ENCODE measurements around the gene ADA.

Gene ADA

DNA sequence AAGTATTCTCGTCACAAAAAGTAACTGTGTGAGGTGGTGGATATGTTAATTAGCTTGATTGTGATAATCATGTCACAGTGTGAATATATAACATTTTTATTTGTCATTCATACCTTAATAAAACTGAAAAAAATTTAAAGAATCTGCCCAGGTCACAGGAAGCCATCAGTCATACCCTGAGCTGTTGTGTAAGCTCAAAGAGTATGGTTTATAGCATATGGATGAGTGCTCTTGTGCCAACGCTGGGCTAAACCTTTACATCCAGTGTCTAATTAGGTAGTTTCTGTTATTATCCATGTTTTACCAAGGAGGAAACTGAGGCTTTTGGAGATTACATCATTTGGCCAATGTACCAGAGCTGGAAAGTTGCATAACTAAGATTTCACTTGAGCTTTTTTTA, 57.7 kb downstream of the ADA start:
- H3K4me3 ChIP-seq (replicated peaks; ENCODE audit: insufficient read depth, low read length): no peak overlapping the region
- no peaks in the 10 kb centered on the region for H3K27me3 ChIP-seq (ENCODE audit: insufficient read depth, poor library complexity, severe bottlenecking)
- TF ChIP-seq, protein P1, sequence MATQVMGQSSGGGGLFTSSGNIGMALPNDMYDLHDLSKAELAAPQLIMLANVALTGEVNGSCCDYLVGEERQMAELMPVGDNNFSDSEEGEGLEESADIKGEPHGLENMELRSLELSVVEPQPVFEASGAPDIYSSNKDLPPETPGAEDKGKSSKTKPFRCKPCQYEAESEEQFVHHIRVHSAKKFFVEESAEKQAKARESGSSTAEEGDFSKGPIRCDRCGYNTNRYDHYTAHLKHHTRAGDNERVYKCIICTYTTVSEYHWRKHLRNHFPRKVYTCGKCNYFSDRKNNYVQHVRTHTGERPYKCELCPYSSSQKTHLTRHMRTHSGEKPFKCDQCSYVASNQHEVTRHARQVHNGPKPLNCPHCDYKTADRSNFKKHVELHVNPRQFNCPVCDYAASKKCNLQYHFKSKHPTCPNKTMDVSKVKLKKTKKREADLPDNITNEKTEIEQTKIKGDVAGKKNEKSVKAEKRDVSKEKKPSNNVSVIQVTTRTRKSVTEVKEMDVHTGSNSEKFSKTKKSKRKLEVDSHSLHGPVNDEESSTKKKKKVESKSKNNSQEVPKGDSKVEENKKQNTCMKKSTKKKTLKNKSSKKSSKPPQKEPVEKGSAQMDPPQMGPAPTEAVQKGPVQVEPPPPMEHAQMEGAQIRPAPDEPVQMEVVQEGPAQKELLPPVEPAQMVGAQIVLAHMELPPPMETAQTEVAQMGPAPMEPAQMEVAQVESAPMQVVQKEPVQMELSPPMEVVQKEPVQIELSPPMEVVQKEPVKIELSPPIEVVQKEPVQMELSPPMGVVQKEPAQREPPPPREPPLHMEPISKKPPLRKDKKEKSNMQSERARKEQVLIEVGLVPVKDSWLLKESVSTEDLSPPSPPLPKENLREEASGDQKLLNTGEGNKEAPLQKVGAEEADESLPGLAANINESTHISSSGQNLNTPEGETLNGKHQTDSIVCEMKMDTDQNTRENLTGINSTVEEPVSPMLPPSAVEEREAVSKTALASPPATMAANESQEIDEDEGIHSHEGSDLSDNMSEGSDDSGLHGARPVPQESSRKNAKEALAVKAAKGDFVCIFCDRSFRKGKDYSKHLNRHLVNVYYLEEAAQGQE (IDR thresholded peaks at IDR 0.05; ENCODE audit: insufficient replicate concordance, low read depth): no peak
- no peak for TF ChIP-seq SPI1 (IDR thresholded peaks at IDR 0.05; ENCODE audit: borderline replicate concordance, low read depth)
- no peak for TF ChIP-seq GABPA (IDR thresholded peaks at IDR 0.05; ENCODE audit: low read depth)
- TF ChIP-seq POLR2AphosphoS5 (IDR thresholded peaks at IDR 0.05; ENCODE audit: low read depth): no peak
- TF ChIP-seq, protein P2, sequence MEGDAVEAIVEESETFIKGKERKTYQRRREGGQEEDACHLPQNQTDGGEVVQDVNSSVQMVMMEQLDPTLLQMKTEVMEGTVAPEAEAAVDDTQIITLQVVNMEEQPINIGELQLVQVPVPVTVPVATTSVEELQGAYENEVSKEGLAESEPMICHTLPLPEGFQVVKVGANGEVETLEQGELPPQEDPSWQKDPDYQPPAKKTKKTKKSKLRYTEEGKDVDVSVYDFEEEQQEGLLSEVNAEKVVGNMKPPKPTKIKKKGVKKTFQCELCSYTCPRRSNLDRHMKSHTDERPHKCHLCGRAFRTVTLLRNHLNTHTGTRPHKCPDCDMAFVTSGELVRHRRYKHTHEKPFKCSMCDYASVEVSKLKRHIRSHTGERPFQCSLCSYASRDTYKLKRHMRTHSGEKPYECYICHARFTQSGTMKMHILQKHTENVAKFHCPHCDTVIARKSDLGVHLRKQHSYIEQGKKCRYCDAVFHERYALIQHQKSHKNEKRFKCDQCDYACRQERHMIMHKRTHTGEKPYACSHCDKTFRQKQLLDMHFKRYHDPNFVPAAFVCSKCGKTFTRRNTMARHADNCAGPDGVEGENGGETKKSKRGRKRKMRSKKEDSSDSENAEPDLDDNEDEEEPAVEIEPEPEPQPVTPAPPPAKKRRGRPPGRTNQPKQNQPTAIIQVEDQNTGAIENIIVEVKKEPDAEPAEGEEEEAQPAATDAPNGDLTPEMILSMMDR (IDR thresholded peaks at IDR 0.05; ENCODE audit: insufficient read depth, low read length): no peak
- no peak overlapping the region for H3K27ac ChIP-seq (replicated peaks)
- no peak for DNase-seq (ENCODE audit: low read depth in 1 of 2, low spot score in 1 of 2)

DNA sequence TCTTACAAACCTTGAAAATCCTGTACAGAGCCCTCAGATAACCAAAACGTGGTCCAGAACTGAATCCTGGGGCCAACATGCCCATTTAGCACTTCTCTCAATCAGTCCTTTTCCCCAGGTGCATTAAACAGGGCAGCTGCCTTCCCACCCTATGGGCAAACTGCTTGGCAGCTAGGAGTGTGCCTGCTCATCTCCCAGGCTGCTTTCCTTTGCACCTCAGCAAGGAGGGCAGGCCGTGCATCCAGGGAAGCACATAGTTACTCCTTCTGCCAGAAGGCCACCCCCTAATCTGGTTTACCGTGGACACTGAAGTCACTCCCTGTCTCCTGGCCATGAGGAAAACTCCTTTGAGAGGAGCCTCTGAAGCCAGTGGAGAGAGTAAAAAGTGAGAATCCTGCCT, 59.1 kb downstream of the ADA start:
- TF ChIP-seq, protein P2 (IDR thresholded peaks at IDR 0.05; ENCODE audit: insufficient read depth, low read length): no peak
- no peak for TF ChIP-seq GABPA (IDR thresholded peaks at IDR 0.05; ENCODE audit: low read depth)
- TF ChIP-seq SPI1 (IDR thresholded peaks at IDR 0.05; ENCODE audit: borderline replicate concordance, low read depth): no peak
- no peak for TF ChIP-seq POLR2AphosphoS5 (IDR thresholded peaks at IDR 0.05; ENCODE audit: low read depth)
- TF ChIP-seq, protein P1 (IDR thresholded peaks at IDR 0.05; ENCODE audit: insufficient replicate concordance, low read depth): no peak
- H3K27ac ChIP-seq (replicated peaks): no peak overlapping the region
- H3K27me3 ChIP-seq (ENCODE audit: insufficient read depth, poor library complexity, severe bottlenecking): no peaks in the 10 kb centered on the region
- no peak for DNase-seq (ENCODE audit: low read depth in 1 of 2, low spot score in 1 of 2)
- H3K4me3 ChIP-seq (replicated peaks; ENCODE audit: insufficient read depth, low read length): no peak overlapping the region

DNA sequence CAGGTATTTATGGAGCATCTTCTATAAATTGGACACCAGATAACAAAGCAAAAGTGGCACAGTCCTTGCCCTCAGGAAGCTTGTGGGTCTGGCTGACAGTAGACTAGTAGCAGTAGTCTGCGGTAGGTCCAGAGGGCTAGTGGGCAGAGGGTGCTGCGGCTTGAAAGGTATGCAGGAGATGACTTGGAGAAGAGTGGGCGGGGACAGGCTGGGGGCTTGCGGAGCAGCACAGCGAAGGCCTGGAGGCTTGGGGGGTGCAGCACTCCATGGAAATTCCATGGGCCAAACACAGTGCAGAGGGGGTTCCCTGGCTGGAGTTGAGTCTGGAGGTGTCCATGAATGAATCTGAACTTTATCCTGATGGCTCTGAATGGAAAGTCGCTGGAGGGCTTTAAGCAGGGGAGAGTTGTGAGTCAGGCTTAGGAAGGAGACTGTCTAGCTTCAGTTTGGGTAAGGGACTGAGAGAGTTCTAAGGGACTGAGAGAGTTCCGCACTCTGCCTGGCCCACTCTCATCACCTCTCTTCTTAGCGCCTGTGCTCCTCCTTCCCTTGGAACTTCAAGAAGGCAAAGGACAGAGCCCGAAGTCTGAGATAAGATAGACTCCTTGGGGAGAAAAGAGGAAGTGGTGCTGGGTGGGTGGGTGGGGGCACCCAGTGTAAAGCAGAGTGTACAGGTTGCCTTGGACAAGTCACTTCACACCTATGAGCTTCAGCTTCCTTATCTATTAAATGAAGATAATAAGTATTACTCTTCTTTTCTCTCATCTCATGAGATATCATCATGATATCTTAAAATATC, 60.3 kb downstream of the ADA start:
- no peak overlapping the region for H3K4me3 ChIP-seq (replicated peaks; ENCODE audit: insufficient read depth, low read length)
- TF ChIP-seq, protein P2 (IDR thresholded peaks at IDR 0.05; ENCODE audit: insufficient read depth, low read length): no peak
- TF ChIP-seq, protein P1 (IDR thresholded peaks at IDR 0.05; ENCODE audit: insufficient replicate concordance, low read depth): no peak
- TF ChIP-seq SPI1 (IDR thresholded peaks at IDR 0.05; ENCODE audit: borderline replicate concordance, low read depth) (no peak), GABPA (IDR thresholded peaks at IDR 0.05; ENCODE audit: low read depth) (no peak), POLR2AphosphoS5 (IDR thresholded peaks at IDR 0.05; ENCODE audit: low read depth) (no peak)
- no peak for DNase-seq (ENCODE audit: low read depth in 1 of 2, low spot score in 1 of 2)
- H3K27ac ChIP-seq (replicated peaks): no peak overlapping the region
- no peaks in the 10 kb centered on the region for H3K27me3 ChIP-seq (ENCODE audit: insufficient read depth, poor library complexity, severe bottlenecking)
